Measurements from ENCODE around the gene PASD1.

PASD1 gene

DNA sequence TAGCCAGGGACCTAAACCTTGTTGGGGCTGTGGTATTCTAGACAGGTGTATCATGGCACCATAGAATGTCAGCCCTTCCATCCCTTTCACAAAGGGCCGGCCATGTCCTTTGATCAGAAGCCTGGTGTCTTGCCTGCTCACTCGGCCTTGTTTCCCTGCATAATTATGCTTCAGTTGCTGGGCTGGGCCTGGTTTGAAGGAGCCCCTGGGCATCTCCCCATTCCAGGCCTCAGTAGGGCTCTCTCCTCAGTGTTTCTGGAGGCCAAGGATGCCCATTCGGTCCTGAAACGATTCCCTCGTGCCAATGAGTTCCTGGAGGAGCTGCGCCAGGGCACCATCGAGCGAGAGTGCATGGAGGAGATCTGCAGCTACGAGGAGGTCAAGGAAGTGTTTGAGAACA is 136.3 kb downstream of the PASD1 start:
- H3K4me3 Mint-ChIP-seq = no peak overlapping the region

DNA sequence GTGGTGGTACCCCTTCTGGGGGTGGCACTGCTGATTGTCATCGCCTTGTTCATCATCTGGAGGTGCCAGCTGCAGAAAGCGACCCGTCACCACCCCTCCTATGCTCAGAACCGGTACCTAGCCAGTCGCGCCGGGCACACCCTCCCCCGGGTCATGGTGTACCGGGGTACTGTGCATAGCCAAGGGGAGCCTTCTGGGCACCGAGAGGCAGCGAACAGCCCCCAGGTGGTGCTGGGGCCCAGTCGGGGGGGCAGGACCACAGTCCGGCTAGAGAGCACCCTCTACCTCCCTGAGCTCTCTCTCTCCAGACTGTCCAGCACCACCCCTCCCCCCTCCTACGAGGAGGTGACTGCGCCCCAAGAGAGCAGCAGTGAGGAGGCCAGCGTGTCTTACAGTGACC is 137.1 kb downstream of the PASD1 start:
- Mint-ChIP-seq H3K9me3 (no peaks in the 10 kb centered on the region), H3K27me3 (peaks cover 11% of the 10 kb centered on the region), H3K27ac (no peak overlapping the region), H3K36me3 (ENCODE audit: low read depth) (no peaks in the 10 kb centered on the region), H3K4me1 (ENCODE audit: low read depth) (no peaks in the 10 kb centered on the region), H3K4me3 (no peak overlapping the region)
- intact Hi-C loops (cut with micrococcal nuclease) = no loop called here

More for the DNA sequence above, 136.3 kb downstream of the PASD1 start:
- Mint-ChIP-seq H3K27ac (no peak overlapping the region), H3K4me1 (ENCODE audit: low read depth) (no peaks in the 10 kb centered on the region), H3K36me3 (ENCODE audit: low read depth) (no peaks in the 10 kb centered on the region), H3K27me3 (peaks cover 15% of the 10 kb centered on the region), H3K9me3 (no peaks in the 10 kb centered on the region)
- intact Hi-C loops (cut with micrococcal nuclease) = no loop called here

DNA sequence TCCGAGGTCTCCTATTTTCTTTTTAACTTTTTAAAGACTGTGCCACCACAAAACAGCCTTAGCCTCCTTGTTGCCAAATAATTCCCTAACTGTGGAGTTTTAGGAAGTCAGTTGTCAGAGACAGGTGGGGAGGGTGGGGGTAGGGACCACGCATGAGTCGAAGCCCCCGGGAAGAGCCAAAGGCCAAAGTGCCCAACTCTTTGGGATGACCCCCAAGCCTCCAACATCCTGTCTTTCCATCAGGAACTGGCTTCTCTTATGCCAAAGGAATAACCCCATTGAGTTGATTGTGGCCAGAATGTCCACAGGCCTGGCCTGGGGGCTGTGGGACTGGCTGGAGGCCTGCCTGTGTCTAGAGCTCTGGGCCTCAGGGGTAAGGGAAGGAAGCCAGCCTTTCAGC is 137.6 kb downstream of the PASD1 start:
- no peak overlapping the region for H3K4me3 Mint-ChIP-seq
- H3K27me3 Mint-ChIP-seq = peaks cover 6% of the 10 kb centered on the region
- no peaks in the 10 kb centered on the region for H3K9me3 Mint-ChIP-seq
- intact Hi-C loops (cut with micrococcal nuclease) = no loop called here
- H3K36me3 Mint-ChIP-seq (ENCODE audit: low read depth) = no peaks in the 10 kb centered on the region
- H3K4me1 Mint-ChIP-seq (ENCODE audit: low read depth) = no peaks in the 10 kb centered on the region
- no peak overlapping the region for H3K27ac Mint-ChIP-seq

DNA sequence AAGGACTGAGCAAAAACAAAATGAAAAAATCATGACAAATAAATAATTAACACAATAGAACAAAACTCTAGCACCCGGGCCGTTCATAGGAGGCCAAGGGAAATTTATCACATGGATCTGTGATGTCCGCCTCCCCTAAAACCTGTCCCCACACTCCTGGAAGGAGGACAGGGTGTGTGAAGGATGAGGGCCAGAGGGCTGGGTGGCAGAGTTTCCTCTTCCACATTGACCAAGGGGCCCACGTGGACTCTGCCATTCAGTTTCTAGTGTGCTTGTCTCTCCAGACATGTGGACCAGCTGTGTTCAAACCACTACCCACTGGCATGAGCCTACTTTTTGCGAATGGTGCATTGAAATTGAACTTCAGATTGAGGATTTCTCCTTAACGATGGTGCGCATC is 138.1 kb downstream of the PASD1 start:
- intact Hi-C loops (cut with micrococcal nuclease) = no loop called here
- no peak overlapping the region for H3K27ac Mint-ChIP-seq
- no peaks in the 10 kb centered on the region for H3K36me3 Mint-ChIP-seq (ENCODE audit: low read depth)
- peaks cover 4% of the 10 kb centered on the region for H3K27me3 Mint-ChIP-seq
- H3K9me3 Mint-ChIP-seq = no peaks in the 10 kb centered on the region
- no peak overlapping the region for H3K4me3 Mint-ChIP-seq
- no peaks in the 10 kb centered on the region for H3K4me1 Mint-ChIP-seq (ENCODE audit: low read depth)

DNA sequence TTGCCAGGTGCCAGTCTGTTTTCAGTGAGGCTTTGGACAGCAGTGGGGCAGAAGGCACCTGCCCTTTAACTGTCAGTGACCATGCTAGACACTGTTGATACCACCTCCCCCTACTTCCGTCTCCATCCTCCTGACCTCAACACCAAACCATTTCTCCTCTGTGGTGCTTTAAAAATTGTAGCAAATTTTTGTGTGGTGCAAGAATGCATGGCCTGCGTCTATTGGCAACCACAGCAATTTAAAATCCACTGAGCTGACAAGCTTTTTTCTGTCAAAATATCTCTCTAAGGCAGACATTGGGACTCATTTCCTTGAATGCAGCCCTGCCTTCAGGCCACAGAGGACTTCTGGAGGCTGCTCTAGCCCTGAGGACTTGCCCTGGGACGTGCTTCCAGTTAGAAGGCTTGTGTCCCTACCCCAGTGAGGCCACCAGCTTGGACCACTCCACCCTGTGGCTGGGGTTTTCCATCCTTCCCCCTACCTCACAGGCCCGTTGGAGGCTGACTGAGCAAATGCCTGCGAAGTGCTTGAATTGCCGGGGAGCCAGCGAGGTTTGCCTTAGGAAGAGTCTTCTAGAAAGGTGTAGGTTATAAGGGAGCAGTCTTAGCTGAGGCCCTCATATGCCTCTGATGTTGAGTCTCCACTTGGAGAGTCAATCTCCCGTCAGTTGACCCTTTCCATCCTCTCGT is 138.7 kb downstream of the PASD1 start:
- H3K27me3 Mint-ChIP-seq = peaks cover 4% of the 10 kb centered on the region
- no peaks in the 10 kb centered on the region for H3K9me3 Mint-ChIP-seq
- H3K27ac Mint-ChIP-seq = no peak overlapping the region
- H3K36me3 Mint-ChIP-seq (ENCODE audit: low read depth) = no peaks in the 10 kb centered on the region
- intact Hi-C loops (cut with micrococcal nuclease) = no loop called here
- no peaks in the 10 kb centered on the region for H3K4me1 Mint-ChIP-seq (ENCODE audit: low read depth)
- H3K4me3 Mint-ChIP-seq = no peak overlapping the region

DNA sequence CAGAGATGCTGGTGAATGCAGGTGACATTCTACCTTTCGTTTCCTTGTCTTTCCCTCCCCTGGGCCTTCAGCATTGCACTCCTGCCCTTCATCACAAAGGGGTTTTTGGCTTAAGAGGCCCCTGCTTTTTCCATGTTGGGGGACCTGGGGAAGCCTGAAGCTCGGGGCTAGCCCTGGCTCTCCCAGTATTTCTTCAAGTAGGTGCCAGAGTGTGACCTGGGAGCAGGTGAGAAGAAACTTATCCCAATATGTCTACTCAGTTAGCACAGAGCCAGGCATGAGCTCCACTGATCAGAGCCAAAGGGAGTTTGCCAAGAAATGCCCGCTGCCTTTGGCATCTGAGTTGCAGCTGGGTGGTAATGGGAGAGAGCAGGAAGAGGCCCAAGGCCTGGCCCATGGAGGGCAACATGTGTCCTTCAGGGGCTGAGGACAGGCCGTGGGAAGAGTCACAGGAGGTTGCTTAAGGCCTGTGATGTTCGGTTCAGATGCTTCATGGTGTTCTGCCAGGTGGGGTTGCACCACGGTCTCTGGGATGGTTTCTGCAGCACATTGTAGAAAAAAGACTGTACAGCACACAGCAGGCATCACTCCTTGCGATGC is 139.4 kb downstream of the PASD1 start:
- Mint-ChIP-seq H3K27me3 (peaks cover 2% of the 10 kb centered on the region), H3K4me3 (no peak overlapping the region), H3K9me3 (no peaks in the 10 kb centered on the region), H3K36me3 (ENCODE audit: low read depth) (no peaks in the 10 kb centered on the region), H3K4me1 (ENCODE audit: low read depth) (no peaks in the 10 kb centered on the region), H3K27ac (no peak overlapping the region)
- intact Hi-C loops (cut with micrococcal nuclease) = no loop called here

DNA sequence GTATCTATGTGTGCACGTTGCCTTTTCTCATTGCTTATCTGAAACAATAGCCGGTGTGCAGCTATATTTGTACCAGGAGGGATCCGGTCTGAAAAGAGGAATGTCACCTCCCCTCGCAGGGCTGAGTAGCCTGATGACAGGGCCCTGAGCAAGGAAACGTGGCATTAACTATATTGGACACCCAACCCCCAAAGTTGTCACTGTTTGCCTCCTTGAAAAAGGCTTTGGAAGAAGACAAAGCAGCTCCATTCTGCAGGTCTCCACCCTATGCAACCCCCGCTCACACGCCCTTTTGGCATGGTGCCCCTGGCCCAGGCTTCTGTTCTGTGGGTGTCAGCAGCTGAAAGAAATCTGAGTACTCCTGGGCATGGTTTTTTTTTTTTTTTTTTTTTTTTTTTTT is 140.0 kb downstream of the PASD1 start:
- H3K4me3 Mint-ChIP-seq = no peak overlapping the region
- H3K27me3 Mint-ChIP-seq = peaks cover 2% of the 10 kb centered on the region
- no peaks in the 10 kb centered on the region for H3K9me3 Mint-ChIP-seq
- no peaks in the 10 kb centered on the region for H3K36me3 Mint-ChIP-seq (ENCODE audit: low read depth)
- H3K27ac Mint-ChIP-seq = no peak overlapping the region
- no peaks in the 10 kb centered on the region for H3K4me1 Mint-ChIP-seq (ENCODE audit: low read depth)
- intact Hi-C loops (cut with micrococcal nuclease) = no loop called here

DNA sequence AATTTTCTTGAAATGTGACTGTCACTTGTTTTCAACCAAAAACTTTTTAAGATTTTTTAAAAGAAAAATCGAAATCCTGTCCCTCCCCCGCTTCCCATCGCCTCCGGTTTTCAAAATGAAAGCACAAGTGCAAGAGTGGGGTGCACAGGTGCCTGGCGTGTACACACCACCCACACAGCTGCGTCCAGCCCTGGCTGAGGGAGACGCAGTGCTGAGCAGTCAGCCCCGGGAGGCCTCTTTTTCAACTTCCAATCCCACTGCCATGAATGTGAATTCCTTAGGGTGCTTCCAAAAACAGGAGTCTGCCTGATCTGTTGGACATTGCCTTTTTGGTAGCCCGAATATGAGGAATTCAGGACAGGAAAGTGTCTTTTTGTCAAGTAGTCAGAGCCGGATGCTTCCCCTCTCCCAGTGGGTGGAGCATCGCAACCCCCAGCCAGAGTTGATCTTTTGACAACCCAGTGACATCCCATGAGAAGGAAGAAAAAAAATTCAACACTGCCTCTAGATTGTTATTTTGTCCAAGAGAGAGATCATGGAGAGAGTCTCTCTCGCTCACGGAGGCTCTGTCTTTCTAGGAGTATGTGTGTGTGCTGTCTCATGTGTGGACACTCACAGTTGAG is 140.7 kb downstream of the PASD1 start:
- H3K27me3 Mint-ChIP-seq = peaks cover 2% of the 10 kb centered on the region
- H3K36me3 Mint-ChIP-seq (ENCODE audit: low read depth) = no peaks in the 10 kb centered on the region
- intact Hi-C loops (cut with micrococcal nuclease) = no loop called here
- H3K9me3 Mint-ChIP-seq = no peaks in the 10 kb centered on the region
- H3K4me3 Mint-ChIP-seq = no peak overlapping the region
- H3K27ac Mint-ChIP-seq = no peak overlapping the region
- no peaks in the 10 kb centered on the region for H3K4me1 Mint-ChIP-seq (ENCODE audit: low read depth)

DNA sequence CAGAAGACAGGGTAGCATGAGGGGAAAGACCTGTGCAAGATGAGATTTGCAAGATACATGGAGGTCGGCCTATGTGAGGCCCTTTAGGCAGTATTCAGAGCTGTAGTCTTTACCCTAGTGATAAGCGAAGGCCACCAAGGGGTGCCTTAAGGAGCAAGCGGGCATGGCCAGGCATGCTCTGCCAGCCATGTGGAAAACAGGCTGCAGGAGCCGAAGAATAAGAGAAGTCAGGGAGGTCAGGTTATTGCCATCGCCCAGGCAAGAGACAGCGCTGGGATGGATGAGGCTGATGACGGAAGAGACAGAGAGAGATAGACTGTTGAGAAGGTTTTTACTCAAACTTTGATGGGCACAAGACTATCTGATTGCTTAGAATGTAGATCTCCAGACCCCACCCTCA is 145.3 kb downstream of the PASD1 start:
- Mint-ChIP-seq H3K27me3 (peaks cover 1% of the 10 kb centered on the region), H3K9me3 (no peaks in the 10 kb centered on the region), H3K36me3 (ENCODE audit: low read depth) (no peaks in the 10 kb centered on the region), H3K4me1 (ENCODE audit: low read depth) (no peaks in the 10 kb centered on the region), H3K4me3 (no peak overlapping the region), H3K27ac (no peak overlapping the region)
- intact Hi-C loops (cut with micrococcal nuclease) = no loop called here

DNA sequence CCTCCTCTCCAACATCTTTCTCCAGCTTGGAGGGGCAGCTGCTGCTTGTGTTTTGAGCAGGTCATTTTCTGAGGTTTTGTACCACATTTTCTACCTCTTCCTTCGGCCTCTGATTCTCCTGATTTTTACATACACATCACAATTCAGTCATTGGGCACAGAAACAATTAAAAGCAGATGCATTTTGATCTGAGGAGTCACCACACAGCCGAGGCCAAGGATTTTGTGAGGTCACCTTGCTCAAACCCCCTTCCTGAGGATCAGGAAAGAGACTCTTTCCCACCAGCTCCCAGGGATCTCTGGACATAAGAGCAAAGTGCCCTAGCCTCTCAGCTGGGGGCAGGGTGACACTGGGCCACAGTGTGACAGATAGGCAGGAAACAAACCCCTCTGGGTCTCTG is 147.0 kb downstream of the PASD1 start:
- Mint-ChIP-seq H3K27ac (no peak overlapping the region), H3K4me1 (ENCODE audit: low read depth) (no peaks in the 10 kb centered on the region), H3K27me3 (peaks cover 1% of the 10 kb centered on the region), H3K9me3 (no peaks in the 10 kb centered on the region), H3K4me3 (no peak overlapping the region), H3K36me3 (ENCODE audit: low read depth) (no peaks in the 10 kb centered on the region)
- intact Hi-C loops (cut with micrococcal nuclease) = loop anchor here (5.0 kb wide), 1 partner anchor 922 kb away; no protein-coding TSS in a partner anchor

DNA sequence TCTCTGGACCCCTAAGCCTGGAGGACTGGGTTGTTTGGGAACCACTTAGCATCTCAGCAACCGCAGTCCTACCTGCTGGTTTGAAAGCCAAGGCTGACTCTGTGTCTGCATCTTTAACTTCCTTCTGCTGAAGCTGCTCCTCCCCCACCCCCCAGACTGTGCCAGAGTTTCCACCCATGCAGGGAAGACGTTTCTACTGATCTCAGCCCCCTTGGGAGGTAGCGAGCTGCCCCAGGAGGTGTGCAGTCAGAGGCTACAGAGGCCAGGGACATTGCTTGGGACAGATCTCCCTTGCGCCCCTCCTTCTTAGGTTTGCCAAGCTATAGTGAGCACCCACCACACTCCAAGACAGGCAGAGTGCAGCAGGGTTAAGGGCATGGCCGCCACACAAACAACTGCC is 147.7 kb downstream of the PASD1 start:
- intact Hi-C loops (cut with micrococcal nuclease) = loop anchor here (5.0 kb wide), 1 partner anchor 921 kb away; no protein-coding TSS in a partner anchor
- Mint-ChIP-seq H3K36me3 (ENCODE audit: low read depth) (no peaks in the 10 kb centered on the region), H3K27ac (no peak overlapping the region), H3K4me3 (no peak overlapping the region), H3K9me3 (no peaks in the 10 kb centered on the region), H3K4me1 (ENCODE audit: low read depth) (no peaks in the 10 kb centered on the region), H3K27me3 (peaks cover 1% of the 10 kb centered on the region)

DNA sequence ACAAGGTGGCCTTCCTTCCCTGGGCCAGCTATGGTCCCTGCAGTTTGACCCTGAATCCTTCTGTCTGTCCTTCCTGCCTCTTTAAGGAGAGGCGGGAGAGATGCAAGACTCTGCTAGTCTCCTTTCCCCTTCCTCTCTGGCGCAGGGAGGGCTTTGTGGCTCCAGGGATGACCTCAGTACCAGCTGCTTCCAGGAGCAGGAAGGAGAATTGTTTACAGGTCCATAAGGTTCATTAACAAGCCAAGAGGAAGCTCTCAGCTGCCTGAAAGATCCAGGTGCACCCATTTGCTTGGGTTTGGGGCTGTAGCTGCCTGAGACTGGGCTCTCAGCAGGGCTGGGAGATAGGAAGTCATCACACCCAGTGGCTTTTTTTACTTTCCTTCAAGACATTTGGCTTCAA is 148.3 kb downstream of the PASD1 start:
- Mint-ChIP-seq H3K4me1 (ENCODE audit: low read depth) (no peaks in the 10 kb centered on the region), H3K9me3 (no peaks in the 10 kb centered on the region), H3K36me3 (ENCODE audit: low read depth) (no peaks in the 10 kb centered on the region), H3K27me3 (peaks cover 1% of the 10 kb centered on the region), H3K27ac (no peak overlapping the region), H3K4me3 (no peak overlapping the region)
- intact Hi-C loops (cut with micrococcal nuclease) = loop anchor here (5.0 kb wide), 1 partner anchor 921 kb away; no protein-coding TSS in a partner anchor

DNA sequence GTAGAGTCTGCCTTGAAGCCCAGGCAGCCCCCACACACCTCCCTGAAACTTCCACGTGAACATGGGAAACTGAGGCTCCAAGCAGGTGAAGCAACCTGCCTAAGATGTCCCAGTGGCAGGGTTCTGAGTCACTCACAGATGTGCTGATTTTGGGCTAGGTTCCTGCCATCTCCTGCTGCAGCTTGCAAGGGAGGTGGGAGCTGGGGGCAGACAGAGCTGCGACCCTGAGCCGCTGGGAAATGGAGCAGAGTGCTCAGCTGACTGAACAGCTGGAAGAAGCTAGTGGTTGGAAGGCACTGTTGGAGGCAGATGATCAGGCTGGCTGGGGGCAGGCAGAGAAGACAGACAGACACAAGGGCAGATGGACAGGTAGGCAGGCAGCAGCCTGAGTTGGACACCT is 148.8 kb downstream of the PASD1 start:
- H3K27me3 Mint-ChIP-seq = peaks cover 1% of the 10 kb centered on the region
- H3K4me3 Mint-ChIP-seq = no peak overlapping the region
- no peaks in the 10 kb centered on the region for H3K4me1 Mint-ChIP-seq (ENCODE audit: low read depth)
- no peak overlapping the region for H3K27ac Mint-ChIP-seq
- intact Hi-C loops (cut with micrococcal nuclease) = loop anchor here (5.0 kb wide), 1 partner anchor 920 kb away; no protein-coding TSS in a partner anchor
- H3K9me3 Mint-ChIP-seq = no peaks in the 10 kb centered on the region
- H3K36me3 Mint-ChIP-seq (ENCODE audit: low read depth) = no peaks in the 10 kb centered on the region

DNA sequence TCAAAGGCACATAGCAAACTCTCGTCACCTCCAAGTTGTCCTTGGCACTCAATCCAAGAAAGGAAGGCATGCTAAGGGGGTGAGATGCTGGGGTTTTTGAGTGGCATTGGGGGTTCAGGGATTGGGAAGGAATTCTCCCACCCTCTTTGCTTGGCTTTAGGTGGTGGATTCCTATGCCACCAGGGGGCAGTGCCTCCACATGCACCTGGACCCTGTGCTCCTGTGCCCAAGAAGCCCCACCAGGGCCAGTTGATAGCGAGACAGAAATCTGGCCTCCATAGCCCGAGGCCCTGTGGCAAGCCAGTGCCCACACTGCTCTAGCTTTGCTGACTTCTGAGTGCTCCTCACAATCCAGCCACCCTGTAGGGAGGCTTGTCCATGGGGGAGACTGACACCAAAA is 150.4 kb downstream of the PASD1 start:
- intact Hi-C loops (cut with micrococcal nuclease) = loop anchor here (5.0 kb wide), 1 partner anchor 918 kb away; no protein-coding TSS in a partner anchor
- Mint-ChIP-seq H3K4me1 (ENCODE audit: low read depth) (no peaks in the 10 kb centered on the region), H3K36me3 (ENCODE audit: low read depth) (no peaks in the 10 kb centered on the region), H3K27ac (no peak overlapping the region), H3K4me3 (no peak overlapping the region), H3K9me3 (no peaks in the 10 kb centered on the region), H3K27me3 (peaks cover 5% of the 10 kb centered on the region)

All from dendritic cell treated with granulocyte-macrophage colony-stimulating factor and Interleukin-4, amounts not matched to agents 40 ng/mL and 50 ng/mL, for 4 days (primary cell).